DND-41 (cell line): ENCODE data around the gene SHOC2.

Experiments
- CTCF ChIP-seq: IDR thresholded peaks from 2 replicates; pipeline ENCODE4 v1.5.1; 2012; ENCODE audit warnings: borderline replicate concordance, low read length, moderate library complexity, mild to moderate bottlenecking; ENCODE audit not compliant: poor library complexity, severe bottlenecking; ENCODE audit errors: extremely low read depth
- EZH2 ChIP-seq: IDR thresholded peaks from 3 replicates; pipeline ENCODE4 v1.6.1; 2012; ENCODE audit warnings: borderline replicate concordance, low read depth, mild to moderate bottlenecking, moderate library complexity, low read length, inconsistent platforms; ENCODE audit not compliant: severe bottlenecking

GRCh38 chr10:110918643-110919348 is 608 bp upstream of the SHOC2 start, which contains the start of gene BBIP1:
- TF ChIP-seq CTCF (no peak), EZH2 (no peak)
